22Rv1 (cell line): ENCODE results near the gene STK40.

ENCODE experiments used
- ZFX ChIP-seq: fragments of 450-650 bp; IDR thresholded peaks from 2 replicates; pipeline ENCODE4 v1.6.1; 2017; ENCODE audit warnings: antibody characterized with exemption, borderline replicate concordance
- TF ChIP-seq, protein P1 (sequence below): fragments of 450-650 bp; IDR thresholded peaks from 2 replicates; pipeline ENCODE4 v1.5.1; 2017; ENCODE audit warnings: mild to moderate bottlenecking

DNA sequence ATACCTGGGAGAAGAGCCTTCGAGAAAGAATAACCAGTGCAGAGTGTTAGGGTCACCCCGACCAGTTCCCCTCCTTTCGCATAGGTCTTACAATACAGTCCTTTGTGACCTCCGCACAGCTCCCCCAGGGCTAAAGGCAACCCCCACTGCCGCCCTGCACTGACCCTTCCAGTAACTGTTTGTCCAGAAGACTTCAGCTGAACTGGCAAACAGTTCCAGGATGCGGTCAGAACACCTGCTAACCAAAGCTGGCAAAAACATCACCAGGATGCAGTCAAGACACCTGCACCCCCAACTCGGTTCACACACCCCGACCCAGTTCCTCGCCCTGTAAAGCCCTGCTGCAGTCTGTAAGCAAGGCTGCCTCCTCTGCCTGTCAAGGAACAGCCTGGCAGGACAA, 55.9 kb downstream of the STK40 start:
- TF ChIP-seq, protein P1, sequence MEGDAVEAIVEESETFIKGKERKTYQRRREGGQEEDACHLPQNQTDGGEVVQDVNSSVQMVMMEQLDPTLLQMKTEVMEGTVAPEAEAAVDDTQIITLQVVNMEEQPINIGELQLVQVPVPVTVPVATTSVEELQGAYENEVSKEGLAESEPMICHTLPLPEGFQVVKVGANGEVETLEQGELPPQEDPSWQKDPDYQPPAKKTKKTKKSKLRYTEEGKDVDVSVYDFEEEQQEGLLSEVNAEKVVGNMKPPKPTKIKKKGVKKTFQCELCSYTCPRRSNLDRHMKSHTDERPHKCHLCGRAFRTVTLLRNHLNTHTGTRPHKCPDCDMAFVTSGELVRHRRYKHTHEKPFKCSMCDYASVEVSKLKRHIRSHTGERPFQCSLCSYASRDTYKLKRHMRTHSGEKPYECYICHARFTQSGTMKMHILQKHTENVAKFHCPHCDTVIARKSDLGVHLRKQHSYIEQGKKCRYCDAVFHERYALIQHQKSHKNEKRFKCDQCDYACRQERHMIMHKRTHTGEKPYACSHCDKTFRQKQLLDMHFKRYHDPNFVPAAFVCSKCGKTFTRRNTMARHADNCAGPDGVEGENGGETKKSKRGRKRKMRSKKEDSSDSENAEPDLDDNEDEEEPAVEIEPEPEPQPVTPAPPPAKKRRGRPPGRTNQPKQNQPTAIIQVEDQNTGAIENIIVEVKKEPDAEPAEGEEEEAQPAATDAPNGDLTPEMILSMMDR, result no peak
- no peak for TF ChIP-seq ZFX
